ENCODE results near the gene CCDC112. TPM values are rescaled to one million over a fixed set of nuclear protein-coding genes. Genes with fewer than 3 reads are reported as not detected.
"Not testable (repeated sequence)": the region's sequence is repeated elsewhere in the genome, so short reads cannot be mapped to it uniquely, and the experiment has no call there.

The CCDC112 gene
- total RNA-seq, 1 donor, result 12.6 TPM

DNA sequence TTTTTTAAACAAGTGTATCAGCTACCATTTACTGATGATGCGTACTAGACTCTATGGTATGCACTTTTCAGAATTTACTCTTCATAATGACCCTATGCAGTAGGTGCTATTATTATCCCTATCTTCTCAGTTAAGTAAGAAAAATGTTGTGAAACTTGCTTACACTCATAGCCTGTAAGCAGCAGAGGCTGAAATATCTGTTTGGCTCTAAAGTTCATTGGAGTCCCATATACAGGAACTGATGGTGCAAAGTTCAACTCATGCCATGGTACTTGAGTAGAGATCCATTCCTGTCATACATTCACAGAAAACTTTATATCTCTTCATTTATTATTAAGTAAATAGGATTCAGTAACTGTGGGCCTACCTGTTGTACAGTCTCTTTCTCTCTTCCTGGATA is 41.4 kb upstream of the CCDC112 start:
- no peak overlapping the region for H3K4me3 ChIP-seq (ENCODE audit: low read depth, low read length)
- DNase-seq (ENCODE audit: low read depth), result no peak
- TF ChIP-seq, protein P1, sequence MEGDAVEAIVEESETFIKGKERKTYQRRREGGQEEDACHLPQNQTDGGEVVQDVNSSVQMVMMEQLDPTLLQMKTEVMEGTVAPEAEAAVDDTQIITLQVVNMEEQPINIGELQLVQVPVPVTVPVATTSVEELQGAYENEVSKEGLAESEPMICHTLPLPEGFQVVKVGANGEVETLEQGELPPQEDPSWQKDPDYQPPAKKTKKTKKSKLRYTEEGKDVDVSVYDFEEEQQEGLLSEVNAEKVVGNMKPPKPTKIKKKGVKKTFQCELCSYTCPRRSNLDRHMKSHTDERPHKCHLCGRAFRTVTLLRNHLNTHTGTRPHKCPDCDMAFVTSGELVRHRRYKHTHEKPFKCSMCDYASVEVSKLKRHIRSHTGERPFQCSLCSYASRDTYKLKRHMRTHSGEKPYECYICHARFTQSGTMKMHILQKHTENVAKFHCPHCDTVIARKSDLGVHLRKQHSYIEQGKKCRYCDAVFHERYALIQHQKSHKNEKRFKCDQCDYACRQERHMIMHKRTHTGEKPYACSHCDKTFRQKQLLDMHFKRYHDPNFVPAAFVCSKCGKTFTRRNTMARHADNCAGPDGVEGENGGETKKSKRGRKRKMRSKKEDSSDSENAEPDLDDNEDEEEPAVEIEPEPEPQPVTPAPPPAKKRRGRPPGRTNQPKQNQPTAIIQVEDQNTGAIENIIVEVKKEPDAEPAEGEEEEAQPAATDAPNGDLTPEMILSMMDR (IDR thresholded peaks at IDR 0.05; ENCODE audit: insufficient read depth, low read length), result no peak

DNA sequence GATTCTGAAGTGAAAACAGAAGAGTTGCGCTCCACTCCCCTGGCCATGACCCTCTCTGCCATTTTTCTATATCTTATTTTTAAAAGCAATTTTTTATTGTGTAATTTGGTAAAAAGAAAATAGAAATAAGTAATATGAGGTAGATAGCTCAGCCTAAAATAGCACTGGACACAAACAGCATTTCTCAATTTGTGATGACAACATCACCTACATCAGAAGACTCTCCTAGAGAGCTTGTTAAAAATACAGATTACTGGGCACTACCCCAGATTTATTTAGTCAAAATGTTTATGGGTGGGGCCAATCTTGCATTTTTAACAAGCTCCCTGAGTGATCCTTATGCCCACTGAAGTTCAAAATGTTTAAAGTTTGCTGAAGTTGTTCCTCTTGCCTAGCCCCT is 40.5 kb upstream of the CCDC112 start:
- H3K4me3 ChIP-seq (ENCODE audit: low read depth, low read length), result no peak overlapping the region
- TF ChIP-seq, protein P1 (IDR thresholded peaks at IDR 0.05; ENCODE audit: insufficient read depth, low read length), result no peak
- DNase-seq (ENCODE audit: low read depth), result no peak

DNA sequence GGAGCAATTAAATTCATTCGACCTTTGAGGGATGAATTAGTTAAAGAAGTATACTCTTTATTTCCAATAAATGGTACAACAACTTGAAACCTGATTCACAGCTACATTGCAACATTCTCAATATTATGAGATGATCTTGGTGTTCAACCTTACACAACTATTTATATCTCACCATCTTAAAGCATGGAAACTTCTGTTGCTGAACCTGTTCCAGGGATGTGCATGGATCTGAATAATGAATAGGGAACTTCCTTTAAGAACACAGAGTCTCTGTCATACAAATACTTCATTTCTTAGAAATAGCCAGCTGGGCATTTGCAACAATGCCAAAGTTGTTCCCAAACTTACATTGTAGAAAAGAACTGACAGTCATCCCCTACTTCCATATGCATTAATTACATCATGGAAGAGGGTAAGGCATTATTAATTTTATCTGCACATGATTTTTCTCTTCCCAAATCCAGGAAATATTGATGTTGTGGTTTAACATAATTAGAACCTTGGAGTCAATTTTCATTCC is 39.8 kb upstream of the CCDC112 start:
- no peak for DNase-seq (ENCODE audit: low read depth)
- TF ChIP-seq, protein P1 (IDR thresholded peaks at IDR 0.05; ENCODE audit: insufficient read depth, low read length), result no peak
- H3K4me3 ChIP-seq (ENCODE audit: low read depth, low read length), result no peak overlapping the region

DNA sequence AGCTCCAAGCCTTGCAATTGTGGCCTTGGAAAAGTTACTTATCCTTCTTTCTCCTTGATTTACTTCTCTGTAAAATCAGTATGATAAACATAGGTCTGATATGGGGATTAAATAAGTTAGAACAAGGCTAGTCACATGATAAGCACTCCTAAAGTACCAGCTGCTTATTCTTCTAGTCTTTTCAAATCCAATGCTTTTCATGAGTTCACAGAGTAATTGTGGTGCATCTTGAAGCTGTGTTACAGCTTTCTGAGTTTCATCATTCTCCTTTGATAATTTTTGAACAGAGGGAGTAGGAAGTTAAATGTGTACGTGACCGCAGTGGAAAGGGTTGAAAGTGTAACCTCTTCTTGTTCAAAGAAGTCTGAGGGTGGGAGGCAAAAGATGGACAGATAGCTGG is 38.8 kb upstream of the CCDC112 start:
- H3K4me3 ChIP-seq (ENCODE audit: low read depth, low read length), result no peak overlapping the region
- TF ChIP-seq, protein P1 (IDR thresholded peaks at IDR 0.05; ENCODE audit: insufficient read depth, low read length), result no peak
- no peak for DNase-seq (ENCODE audit: low read depth)

DNA sequence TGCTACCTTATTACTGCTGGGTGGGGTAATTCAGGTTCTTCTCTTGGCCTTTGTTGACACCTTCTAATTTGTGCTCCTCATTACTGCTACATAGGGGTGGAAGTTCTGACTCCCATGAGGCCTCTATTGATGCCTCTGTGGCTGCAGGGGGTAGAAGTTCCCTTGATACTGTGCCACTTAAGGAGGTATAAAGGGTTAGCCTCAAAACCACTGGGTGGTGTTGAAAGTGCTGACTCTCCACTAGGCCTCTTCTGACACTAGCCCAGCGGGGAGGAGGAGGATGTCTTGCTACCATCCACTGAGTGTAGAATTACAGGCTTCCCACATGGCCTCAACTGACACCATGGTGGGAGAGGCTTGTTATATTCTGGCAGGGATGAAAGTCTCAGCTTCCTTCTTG is 36.7 kb upstream of the CCDC112 start:
- H3K4me3 ChIP-seq (ENCODE audit: low read depth, low read length), result no peak overlapping the region
- TF ChIP-seq, protein P1 (IDR thresholded peaks at IDR 0.05; ENCODE audit: insufficient read depth, low read length), result no peak
- DNase-seq (ENCODE audit: low read depth), result no peak

DNA sequence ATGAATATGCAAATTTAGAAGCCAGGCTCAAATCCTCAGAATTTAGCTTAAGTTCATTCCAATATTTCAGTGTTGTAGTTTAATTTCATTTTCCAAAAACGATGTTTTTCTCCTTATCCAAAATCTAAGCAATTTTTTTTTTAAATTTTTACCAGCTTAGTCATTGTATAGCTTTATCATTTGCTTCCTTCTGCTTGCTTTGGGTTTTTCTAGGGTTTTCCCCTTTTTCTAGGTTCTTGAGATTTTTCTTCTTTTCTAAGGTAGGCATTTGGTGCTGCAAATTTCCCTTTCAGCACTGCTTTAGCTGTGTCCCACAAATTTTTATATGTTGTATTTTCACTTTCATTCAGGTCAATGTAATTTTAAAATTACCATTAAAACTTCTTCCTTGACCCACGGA is 34.4 kb upstream of the CCDC112 start:
- TF ChIP-seq, protein P1 (IDR thresholded peaks at IDR 0.05; ENCODE audit: insufficient read depth, low read length), result no peak
- DNase-seq (ENCODE audit: low read depth), result no peak
- no peak overlapping the region for H3K4me3 ChIP-seq (ENCODE audit: low read depth, low read length)

DNA sequence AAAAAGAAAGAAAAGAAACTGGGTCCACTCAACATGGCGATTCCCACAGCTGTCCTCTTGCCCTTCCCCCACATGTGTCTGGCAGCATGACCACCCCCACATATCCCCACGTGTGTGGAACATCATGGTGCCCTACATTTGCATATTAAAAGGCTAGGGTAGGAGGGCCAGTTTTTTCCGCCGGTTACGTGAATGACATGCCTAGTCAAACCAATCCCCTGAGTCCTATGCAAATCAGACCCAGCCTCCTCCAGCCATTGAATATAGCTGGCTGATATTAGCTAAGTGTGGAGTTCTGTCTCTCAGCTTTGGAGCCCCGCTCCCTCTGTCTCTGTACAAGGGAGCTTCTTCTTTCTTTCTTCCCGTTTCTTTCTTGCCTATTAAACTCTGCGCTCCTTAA is 33.0 kb upstream of the CCDC112 start:
- no peak for DNase-seq (ENCODE audit: low read depth)
- TF ChIP-seq, protein P1 (IDR thresholded peaks at IDR 0.05; ENCODE audit: insufficient read depth, low read length), result no peak

DNA sequence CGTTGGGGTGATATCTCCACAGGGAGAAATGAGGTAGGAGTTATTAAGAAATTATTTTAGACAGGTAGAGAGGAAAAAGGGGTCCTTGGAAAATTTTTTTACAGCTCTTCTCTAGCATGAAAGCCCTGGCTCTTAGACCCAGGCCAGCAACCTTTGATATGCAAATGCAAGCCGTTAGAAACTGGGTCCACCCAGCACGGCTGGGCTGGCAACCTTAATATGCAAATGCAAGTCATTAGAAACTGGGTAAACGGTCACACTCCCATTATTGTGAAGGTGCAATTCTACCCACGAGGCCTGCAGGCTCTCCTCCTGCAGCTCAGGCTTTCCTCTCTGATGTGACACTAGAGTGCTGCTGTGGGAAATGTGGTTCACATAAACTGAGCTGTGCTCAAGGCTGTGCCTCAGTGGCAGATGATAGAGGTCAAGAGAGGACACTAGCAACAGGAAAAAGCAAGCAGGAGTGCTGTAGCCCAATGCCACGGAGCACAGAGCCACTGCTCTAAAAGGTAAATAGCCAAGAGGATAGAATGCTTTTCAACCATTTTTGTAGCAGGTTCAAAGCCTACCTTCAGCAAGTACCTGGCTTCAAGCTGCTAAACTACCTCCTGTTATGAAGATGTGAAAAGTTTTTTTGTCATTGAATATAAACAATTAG is 32.3 kb upstream of the CCDC112 start:
- H3K4me3 ChIP-seq (ENCODE audit: low read depth, low read length); DNase-seq (ENCODE audit: low read depth): not testable (repeated sequence)

More for the DNA sequence above, 33.0 kb upstream of the CCDC112 start:
- H3K4me3 ChIP-seq (ENCODE audit: low read depth, low read length), result no peak overlapping the region

Data from fibroblast of the aortic adventitia (primary cell).